HEK293 (cell line): Measurements from ENCODE around the gene ACOT12.
A peak's percentile ranks its signal among the peaks of the same experiment; 100 is the strongest.

Experiments
- HOXD13 ChIP-seq: sonication (generic); formaldehyde crosslinking; IDR thresholded peaks from 2 replicates; pipeline ENCODE4 v1.8.0; 2022; ENCODE audit warnings: missing genetic modification reagents, borderline replicate concordance
- KLF1 ChIP-seq: fragments of 450-650 bp; formaldehyde crosslinking; IDR thresholded peaks from 2 replicates; pipeline ENCODE4 v1.5.1; 2016; ENCODE audit warnings: missing biosample characterization, missing genetic modification characterization
- KLF10 ChIP-seq: fragments of 450-650 bp; IDR thresholded peaks from 2 replicates; pipeline ENCODE4 v1.5.1; 2018; ENCODE audit warnings: missing biosample characterization, mild to moderate bottlenecking, missing genetic modification characterization
- KLF8 ChIP-seq: fragments of 450-650 bp; formaldehyde crosslinking; IDR thresholded peaks from 2 replicates; pipeline ENCODE4 v1.5.1; 2016; ENCODE audit warnings: missing biosample characterization, missing genetic modification characterization
- KLF9 ChIP-seq: fragments of 450-650 bp; formaldehyde crosslinking; IDR thresholded peaks from 2 replicates; pipeline ENCODE4 v1.5.1; 2016; ENCODE audit warnings: missing biosample characterization, missing genetic modification characterization, low read depth
- RBAK ChIP-seq: fragments of 450-650 bp; formaldehyde crosslinking; IDR thresholded peaks from 2 replicates; pipeline ENCODE4 v1.5.1; 2016; ENCODE audit warnings: missing biosample characterization, missing genetic modification characterization
- SETDB1 ChIP-seq: IDR thresholded peaks from one replicate; pipeline ENCODE4 v1.6.1; 2017; ENCODE audit warnings: mild to moderate bottlenecking, low read length, moderate library complexity, mixed read lengths; ENCODE audit not compliant: insufficient read length
- YY2 ChIP-seq: fragments of 450-650 bp; formaldehyde crosslinking; IDR thresholded peaks from 2 replicates; pipeline ENCODE4 v1.5.1; 2016; ENCODE audit warnings: missing biosample characterization, missing genetic modification characterization
- ZBTB21 ChIP-seq: fragments of 450-650 bp; formaldehyde crosslinking; IDR thresholded peaks from 2 replicates; pipeline ENCODE4 v1.5.1; 2017; ENCODE audit warnings: missing biosample characterization, missing genetic modification characterization
- ZFHX2 ChIP-seq: fragments of 450-650 bp; formaldehyde crosslinking; conservative IDR thresholded peaks from 2 replicates; pipeline ENCODE4 v1.5.1; 2016; ENCODE audit warnings: missing biosample characterization, missing genetic modification characterization
- ZFP69B ChIP-seq: fragments of 450-650 bp; formaldehyde crosslinking; IDR thresholded peaks from 2 replicates; pipeline ENCODE4 v1.5.1; 2016; ENCODE audit warnings: missing biosample characterization, missing genetic modification characterization
- ZNF112 ChIP-seq: fragments of 450-650 bp; formaldehyde crosslinking; IDR thresholded peaks from 2 replicates; pipeline ENCODE4 v1.5.0; 2017; ENCODE audit warnings: missing biosample characterization, missing genetic modification characterization
- ZNF2 ChIP-seq: fragments of 450-650 bp; formaldehyde crosslinking; IDR thresholded peaks from 2 replicates; pipeline ENCODE4 v1.5.1; 2016; ENCODE audit warnings: missing biosample characterization, missing genetic modification characterization
- ZNF24 ChIP-seq: fragments of 450-650 bp; formaldehyde crosslinking; IDR thresholded peaks from 2 replicates; pipeline ENCODE4 v1.5.1; 2016; ENCODE audit warnings: missing biosample characterization, missing genetic modification characterization
- ZNF248 ChIP-seq: fragments of 450-650 bp; formaldehyde crosslinking; IDR thresholded peaks from 2 replicates; pipeline ENCODE4 v1.5.1; 2017; ENCODE audit warnings: missing biosample characterization, missing genetic modification characterization
- ZNF391 ChIP-seq: fragments of 450-650 bp; formaldehyde crosslinking; IDR thresholded peaks from 2 replicates; pipeline ENCODE4 v1.5.1; 2016; ENCODE audit warnings: low read depth, missing biosample characterization, missing genetic modification characterization, borderline replicate concordance
- ZNF394 ChIP-seq: fragments of 450-650 bp; formaldehyde crosslinking; IDR thresholded peaks from 2 replicates; pipeline ENCODE4 v1.5.1; 2016; ENCODE audit warnings: missing biosample characterization, missing genetic modification characterization, mild to moderate bottlenecking, moderate library complexity, borderline replicate concordance
- ZNF426 ChIP-seq: fragments of 450-650 bp; formaldehyde crosslinking; IDR thresholded peaks from 2 replicates; pipeline ENCODE4 v1.5.1; 2017; ENCODE audit warnings: missing biosample characterization, missing genetic modification characterization, mild to moderate bottlenecking, inconsistent platforms, moderate library complexity
- ZNF48 ChIP-seq: fragments of 450-650 bp; formaldehyde crosslinking; IDR thresholded peaks from 2 replicates; pipeline ENCODE4 v1.5.1; 2016; ENCODE audit warnings: missing biosample characterization, missing genetic modification characterization
- ZNF571 ChIP-seq: fragments of 450-650 bp; formaldehyde crosslinking; IDR thresholded peaks from 2 replicates; pipeline ENCODE4 v1.5.0; 2017; ENCODE audit warnings: missing biosample characterization, missing genetic modification characterization
- ZNF585B ChIP-seq: fragments of 450-650 bp; formaldehyde crosslinking; IDR thresholded peaks from 2 replicates; pipeline ENCODE4 v1.5.1; 2016; ENCODE audit warnings: missing biosample characterization, missing genetic modification characterization
- ZNF596 ChIP-seq: fragments of 450-650 bp; IDR thresholded peaks from 2 replicates; pipeline ENCODE4 v1.5.0; 2018; ENCODE audit warnings: missing biosample characterization, mild to moderate bottlenecking, missing genetic modification characterization, moderate library complexity
- ZNF600 ChIP-seq: fragments of 450-650 bp; formaldehyde crosslinking; IDR thresholded peaks from 2 replicates; pipeline ENCODE4 v1.5.1; 2016; ENCODE audit warnings: missing biosample characterization, missing genetic modification characterization
- ZNF660 ChIP-seq: fragments of 450-650 bp; IDR thresholded peaks from 2 replicates; pipeline ENCODE4 v1.5.1; 2018; ENCODE audit warnings: missing biosample characterization, mild to moderate bottlenecking, missing genetic modification characterization
- ZNF747 ChIP-seq: fragments of 450-650 bp; formaldehyde crosslinking; IDR thresholded peaks from 2 replicates; pipeline ENCODE4 v1.5.1; 2016; ENCODE audit warnings: missing biosample characterization, missing genetic modification characterization
- ZNF837 ChIP-seq: fragments of 450-650 bp; formaldehyde crosslinking; IDR thresholded peaks from 2 replicates; pipeline ENCODE4 v1.5.1; 2016; ENCODE audit warnings: missing biosample characterization, missing genetic modification characterization
- ZNF843 ChIP-seq: fragments of 450-650 bp; formaldehyde crosslinking; IDR thresholded peaks from 2 replicates; pipeline ENCODE4 v1.5.1; 2016; ENCODE audit warnings: missing biosample characterization, missing genetic modification characterization
- TF ChIP-seq, protein P1 (sequence below): fragments of 450-650 bp; formaldehyde crosslinking; IDR thresholded peaks from 2 replicates; pipeline ENCODE4 v1.5.1; 2016; ENCODE audit warnings: missing biosample characterization, missing genetic modification characterization
- TF ChIP-seq, protein P2 (sequence below): fragments of 450-650 bp; formaldehyde crosslinking; conservative IDR thresholded peaks from 2 replicates; pipeline ENCODE4 v1.5.1; 2016; ENCODE audit warnings: low read depth, missing biosample characterization, missing genetic modification characterization
- TF ChIP-seq, protein P3 (sequence below): fragments of 450-650 bp; IDR thresholded peaks from 2 replicates; pipeline ENCODE4 v1.5.1; 2018; ENCODE audit warnings: missing biosample characterization, mild to moderate bottlenecking, missing genetic modification characterization
- TF ChIP-seq, protein P4 (sequence below): fragments of 450-650 bp; formaldehyde crosslinking; IDR thresholded peaks from 2 replicates; pipeline ENCODE4 v1.5.1; 2016; ENCODE audit warnings: missing biosample characterization, missing genetic modification characterization

The ACOT12 gene

DNA sequence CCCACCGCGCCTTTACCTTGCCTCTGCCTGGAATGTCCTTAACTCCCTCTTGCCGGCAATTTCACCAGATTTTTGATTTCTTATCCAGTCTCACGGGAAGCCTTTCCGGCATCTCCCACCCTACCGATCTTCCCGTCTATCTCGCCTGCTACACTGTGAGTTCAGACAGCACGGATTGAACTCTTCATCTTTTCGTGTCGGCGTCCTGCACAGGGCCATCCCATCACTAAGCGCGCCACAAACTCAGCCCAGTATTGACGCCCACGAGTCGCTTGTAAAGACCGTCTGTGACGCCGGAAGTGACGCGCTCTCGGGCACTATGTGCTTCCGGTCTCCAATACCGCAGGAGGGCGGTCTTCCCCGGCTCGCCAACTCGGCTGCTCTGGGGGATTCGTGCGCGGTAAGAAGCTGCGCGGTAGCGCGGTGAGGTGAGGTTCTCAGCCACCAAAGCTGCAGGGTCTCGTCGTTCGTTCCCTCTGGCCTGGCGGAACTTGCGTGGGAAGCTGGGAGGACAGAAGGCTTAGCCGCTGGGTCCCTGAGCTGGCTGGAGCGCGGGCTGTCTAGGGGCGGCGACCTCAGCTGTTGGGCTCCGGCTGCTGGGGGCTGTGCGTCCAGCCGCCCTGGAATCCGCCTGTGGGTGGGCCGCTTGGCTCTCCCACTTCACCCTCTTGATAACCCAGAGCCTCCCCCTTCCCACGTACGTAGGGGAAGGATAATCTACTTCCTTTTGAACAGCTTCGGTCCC lies 92.5 kb downstream of the ACOT12 start, which contains the start of gene ZCCHC9 (continued):
- TF ChIP-seq KLF1 (no peak; the same call in none of the 2 replicates), ZNF112 (tag by site-specific recombination) (no peak), KLF9 (tag by site-specific recombination) (peak; percentile 61), ZNF394 (tag by site-specific recombination) (peak; percentile 14; the same call in 1 of the 2 replicates), YY2 (tag by site-specific recombination) (no peak), ZNF2 (tag by site-specific recombination) (peak; percentile 91), ZNF391 (tag by site-specific recombination) (peak; percentile 96; the same call in 1 of the 2 replicates), RBAK (no peak), ZNF596 (tag by site-specific recombination) (no peak), HOXD13 (peak; percentile 53; the same call in 1 of the 2 replicates), ZNF426 (no peak), ZNF24 (peak; percentile 77; the same call in 1 of the 2 replicates), ZNF585B (tag by site-specific recombination) (no peak), ZNF248 (tag by site-specific recombination) (no peak), ZNF660 (tag by site-specific recombination) (peak; percentile 70), ZBTB21 (peak; percentile 91), KLF8 (tag by site-specific recombination) (peak; percentile 69; the same call in 1 of the 2 replicates), ZNF48 (tag by site-specific recombination) (no peak), KLF10 (tag by site-specific recombination) (no peak), ZNF600 (tag by site-specific recombination) (peak; percentile 91), ZNF571 (tag by site-specific recombination) (no peak), ZNF843 (tag by site-specific recombination) (peak; percentile 37; the same call in 1 of the 2 replicates), SETDB1 (peak; percentile 12), ZNF747 (tag by site-specific recombination) (no peak), ZFP69B (tag by site-specific recombination) (0 out of 2 replicates have a peak, but pooled peaks have one; percentile 31), ZFHX2 (tag by site-specific recombination) (peak; percentile 85), ZNF837 (tag by site-specific recombination) (no peak)
- TF ChIP-seq, protein P1, sequence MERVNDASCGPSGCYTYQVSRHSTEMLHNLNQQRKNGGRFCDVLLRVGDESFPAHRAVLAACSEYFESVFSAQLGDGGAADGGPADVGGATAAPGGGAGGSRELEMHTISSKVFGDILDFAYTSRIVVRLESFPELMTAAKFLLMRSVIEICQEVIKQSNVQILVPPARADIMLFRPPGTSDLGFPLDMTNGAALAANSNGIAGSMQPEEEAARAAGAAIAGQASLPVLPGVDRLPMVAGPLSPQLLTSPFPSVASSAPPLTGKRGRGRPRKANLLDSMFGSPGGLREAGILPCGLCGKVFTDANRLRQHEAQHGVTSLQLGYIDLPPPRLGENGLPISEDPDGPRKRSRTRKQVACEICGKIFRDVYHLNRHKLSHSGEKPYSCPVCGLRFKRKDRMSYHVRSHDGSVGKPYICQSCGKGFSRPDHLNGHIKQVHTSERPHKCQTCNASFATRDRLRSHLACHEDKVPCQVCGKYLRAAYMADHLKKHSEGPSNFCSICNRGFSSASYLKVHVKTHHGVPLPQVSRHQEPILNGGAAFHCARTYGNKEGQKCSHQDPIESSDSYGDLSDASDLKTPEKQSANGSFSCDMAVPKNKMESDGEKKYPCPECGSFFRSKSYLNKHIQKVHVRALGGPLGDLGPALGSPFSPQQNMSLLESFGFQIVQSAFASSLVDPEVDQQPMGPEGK = 0 out of 2 replicates have a peak, but pooled peaks have one; percentile 28
- TF ChIP-seq, protein P2, sequence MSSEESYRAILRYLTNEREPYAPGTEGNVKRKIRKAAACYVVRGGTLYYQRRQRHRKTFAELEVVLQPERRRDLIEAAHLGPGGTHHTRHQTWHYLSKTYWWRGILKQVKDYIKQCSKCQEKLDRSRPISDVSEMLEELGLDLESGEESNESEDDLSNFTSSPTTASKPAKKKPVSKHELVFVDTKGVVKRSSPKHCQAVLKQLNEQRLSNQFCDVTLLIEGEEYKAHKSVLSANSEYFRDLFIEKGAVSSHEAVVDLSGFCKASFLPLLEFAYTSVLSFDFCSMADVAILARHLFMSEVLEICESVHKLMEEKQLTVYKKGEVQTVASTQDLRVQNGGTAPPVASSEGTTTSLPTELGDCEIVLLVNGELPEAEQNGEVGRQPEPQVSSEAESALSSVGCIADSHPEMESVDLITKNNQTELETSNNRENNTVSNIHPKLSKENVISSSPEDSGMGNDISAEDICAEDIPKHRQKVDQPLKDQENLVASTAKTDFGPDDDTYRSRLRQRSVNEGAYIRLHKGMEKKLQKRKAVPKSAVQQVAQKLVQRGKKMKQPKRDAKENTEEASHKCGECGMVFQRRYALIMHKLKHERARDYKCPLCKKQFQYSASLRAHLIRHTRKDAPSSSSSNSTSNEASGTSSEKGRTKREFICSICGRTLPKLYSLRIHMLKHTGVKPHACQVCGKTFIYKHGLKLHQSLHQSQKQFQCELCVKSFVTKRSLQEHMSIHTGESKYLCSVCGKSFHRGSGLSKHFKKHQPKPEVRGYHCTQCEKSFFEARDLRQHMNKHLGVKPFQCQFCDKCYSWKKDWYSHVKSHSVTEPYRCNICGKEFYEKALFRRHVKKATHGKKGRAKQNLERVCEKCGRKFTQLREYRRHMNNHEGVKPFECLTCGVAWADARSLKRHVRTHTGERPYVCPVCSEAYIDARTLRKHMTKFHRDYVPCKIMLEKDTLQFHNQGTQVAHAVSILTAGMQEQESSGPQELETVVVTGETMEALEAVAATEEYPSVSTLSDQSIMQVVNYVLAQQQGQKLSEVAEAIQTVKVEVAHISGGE (tag by site-specific recombination) = peak; percentile 92
- TF ChIP-seq, protein P3, sequence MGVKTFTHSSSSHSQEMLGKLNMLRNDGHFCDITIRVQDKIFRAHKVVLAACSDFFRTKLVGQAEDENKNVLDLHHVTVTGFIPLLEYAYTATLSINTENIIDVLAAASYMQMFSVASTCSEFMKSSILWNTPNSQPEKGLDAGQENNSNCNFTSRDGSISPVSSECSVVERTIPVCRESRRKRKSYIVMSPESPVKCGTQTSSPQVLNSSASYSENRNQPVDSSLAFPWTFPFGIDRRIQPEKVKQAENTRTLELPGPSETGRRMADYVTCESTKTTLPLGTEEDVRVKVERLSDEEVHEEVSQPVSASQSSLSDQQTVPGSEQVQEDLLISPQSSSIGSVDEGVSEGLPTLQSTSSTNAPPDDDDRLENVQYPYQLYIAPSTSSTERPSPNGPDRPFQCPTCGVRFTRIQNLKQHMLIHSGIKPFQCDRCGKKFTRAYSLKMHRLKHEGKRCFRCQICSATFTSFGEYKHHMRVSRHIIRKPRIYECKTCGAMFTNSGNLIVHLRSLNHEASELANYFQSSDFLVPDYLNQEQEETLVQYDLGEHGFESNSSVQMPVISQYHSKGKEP (tag by site-specific recombination) = no peak
- TF ChIP-seq, protein P4, sequence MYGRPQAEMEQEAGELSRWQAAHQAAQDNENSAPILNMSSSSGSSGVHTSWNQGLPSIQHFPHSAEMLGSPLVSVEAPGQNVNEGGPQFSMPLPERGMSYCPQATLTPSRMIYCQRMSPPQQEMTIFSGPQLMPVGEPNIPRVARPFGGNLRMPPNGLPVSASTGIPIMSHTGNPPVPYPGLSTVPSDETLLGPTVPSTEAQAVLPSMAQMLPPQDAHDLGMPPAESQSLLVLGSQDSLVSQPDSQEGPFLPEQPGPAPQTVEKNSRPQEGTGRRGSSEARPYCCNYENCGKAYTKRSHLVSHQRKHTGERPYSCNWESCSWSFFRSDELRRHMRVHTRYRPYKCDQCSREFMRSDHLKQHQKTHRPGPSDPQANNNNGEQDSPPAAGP (tag by site-specific recombination) = 0 out of 2 replicates have a peak, but pooled peaks have one; percentile 61
